HCT116 (cell line): ENCODE measurements around the gene UNC79. TPM values are rescaled to one million over a fixed set of nuclear protein-coding genes. Genes with fewer than 3 reads are reported as not detected.

Experiments
- ATAC-seq: fragments of 200-7000 bp; cut with Tn5 transposase; 2 replicates; pipeline ENCODE4 v1.9.1; 2020; ENCODE audit warnings: mild to moderate bottlenecking, moderate library complexity
- BruUV-seq: library from RNA; stranded (reverse); fragments of 400-500 nt; replicated peaks from 2 replicates; lab custom pipeline; 2021; lab: Mats Ljungman, UMichigan
- CTCF ChIA-PET: fragments of 300-600 bp; sonication (Branson Sonifier 250); formaldehyde crosslinking; loops from one replicate; lab custom pipeline; 2021; ENCODE audit warnings: antibody characterized with exemption; lab: Charles Lee
- POLR2A ChIA-PET: fragments of 300-600, 350-600 bp; sonication (Branson Sonifier 250); formaldehyde crosslinking; loops from one replicate; lab custom pipeline; 2021; ENCODE audit warnings: antibody characterized with exemption; lab: Charles Lee
- RAD21 ChIA-PET, 2 experiments: fragments of 300-600 bp; sonication (Branson Sonifier 250); formaldehyde crosslinking; loops; one replicate each; lab custom pipeline; 2023; ENCODE audit warnings: low total read pairs in 2 of 2; ENCODE audit not compliant: uncharacterized antibody in 2 of 2, unreplicated experiment in 2 of 2, low non-redundant PET in 1 of 2; lab: Charles Lee
- DNase-seq: peaks from one replicate; pipeline ENCODE4 v3.0.0-alpha.2; 2010; ENCODE audit warnings: low read depth, low spot score
- H2AFZ ChIP-seq: fragments of 200-600 bp; shearing (Covaris generic), sonication (generic); 2 replicates; pipeline ENCODE4 v1.6.1; 2017; ENCODE audit warnings: low read depth, mixed run types, mixed read lengths, antibody characterized with exemption, low read length; ENCODE audit not compliant: poor library complexity, severe bottlenecking
- H3K27ac ChIP-seq: 2 replicates; pipeline ENCODE4 v1.5.1; 2012; ENCODE audit warnings: low read depth, low read length
- H3K27me3 ChIP-seq: fragments of 200-600 bp; sonication (generic); 2 replicates; pipeline ENCODE4 v1.6.1; 2016; ENCODE audit warnings: mixed run types, low read length, mixed read lengths; ENCODE audit not compliant: insufficient read depth
- H3K36me3 ChIP-seq, 2 experiments: fragments of 200-500 bp in 1 of 2; fragments of 200-600 bp in 1 of 2; sonication (Bioruptor generic) in 1 of 2; sonication (generic) in 1 of 2; 2 replicates each; pipeline versions ENCODE4 v1.5.1 to v1.6.1; 2014 to 2016; ENCODE audit warnings: low read length in 2 of 2, inconsistent platforms in 1 of 2, mixed read lengths in 1 of 2, mixed run types in 1 of 2; ENCODE audit not compliant: insufficient read depth in 2 of 2, control insufficient read depth in 1 of 2
- H3K4me1 ChIP-seq, 2 experiments: fragments of 200-600 bp in 1 of 2; sonication (generic) in 1 of 2; 2 replicates each; pipeline versions ENCODE4 v1.5.1 to v1.6.1; 2012 to 2017; ENCODE audit warnings: low read length in 2 of 2, inconsistent platforms in 1 of 2, mild to moderate bottlenecking in 1 of 2, mixed read lengths in 1 of 2, mixed run types in 1 of 2, moderate library complexity in 1 of 2; ENCODE audit not compliant: insufficient read depth in 2 of 2, control insufficient read depth in 1 of 2
- H3K4me2 ChIP-seq: fragments of 200-600 bp; sonication (generic); 2 replicates; pipeline ENCODE4 v1.6.1; 2017; ENCODE audit warnings: mixed run types, low read length, mixed read lengths
- H3K4me3 ChIP-seq, 2 experiments: fragments of 200-600 bp in 1 of 2; sonication (generic) in 1 of 2; replicated peaks in 1 of 2; 2 replicates each; pipeline ENCODE4 v1.5.1; 2011 to 2016; ENCODE audit warnings: low read length in 2 of 2, control low read depth in 1 of 2, low read depth in 1 of 2, mild to moderate bottlenecking in 1 of 2, mixed read lengths in 1 of 2, mixed run types in 1 of 2
- H3K79me2 ChIP-seq: fragments of 200-600 bp; sonication (generic); 2 replicates; pipeline ENCODE4 v1.6.1; 2017; ENCODE audit warnings: mild to moderate bottlenecking, mixed run types, low read length, moderate library complexity, mixed read lengths; ENCODE audit not compliant: insufficient read depth
- H3K9ac ChIP-seq: fragments of 200-600 bp; sonication (generic); 2 replicates; pipeline ENCODE4 v1.6.1; 2016; ENCODE audit warnings: low read length, mixed read lengths
- H3K9me2 ChIP-seq: fragments of 200-600 bp; sonication (generic), shearing (Covaris generic); 2 replicates; pipeline ENCODE4 v1.6.1; 2017; ENCODE audit warnings: mixed run types, mild to moderate bottlenecking, moderate library complexity; ENCODE audit not compliant: insufficient read depth
- H3K9me3 ChIP-seq, 2 experiments: fragments of 200-500 bp in 1 of 2; fragments of 200-600 bp in 1 of 2; sonication (Bioruptor generic) in 1 of 2; sonication (generic) in 1 of 2; 2 replicates each; pipeline ENCODE4 v1.6.1; 2014 to 2017; ENCODE audit warnings: low read length in 2 of 2, mixed read lengths in 2 of 2, inconsistent platforms in 1 of 2, low read depth in 1 of 2, mild to moderate bottlenecking in 1 of 2, mixed run types in 1 of 2, moderate library complexity in 1 of 2; ENCODE audit not compliant: control insufficient read depth in 1 of 2, insufficient read depth in 1 of 2
- H4K20me1 ChIP-seq: fragments of 200-600 bp; sonication (generic), shearing (Covaris generic); 2 replicates; pipeline ENCODE4 v1.6.1; 2017; ENCODE audit warnings: mixed run types, mild to moderate bottlenecking, moderate library complexity; ENCODE audit not compliant: insufficient read depth
- CTCF ChIP-seq, 3 experiments: fragments of 200-600 bp in 1 of 3; sonication (generic) in 1 of 3; IDR thresholded peaks in 2 of 3; conservative IDR thresholded peaks in 1 of 3; 2 replicates each; pipeline ENCODE4 v1.5.1; 2012 to 2017; ENCODE audit warnings: low read depth in 2 of 3, low read length in 2 of 3, antibody characterized with exemption in 1 of 3, borderline replicate concordance in 1 of 3, control low read depth in 1 of 3, mild to moderate bottlenecking in 1 of 3, mixed read lengths in 1 of 3, mixed run types in 1 of 3, moderate library complexity in 1 of 3; ENCODE audit not compliant: insufficient read depth in 1 of 3
- EZH2 ChIP-seq: fragments of 200-600 bp; sonication (generic); IDR thresholded peaks from 2 replicates; pipeline ENCODE4 v1.6.1; 2017; ENCODE audit warnings: antibody characterized with exemption, mixed run types
- FOSL1 ChIP-seq: IDR thresholded peaks from 2 replicates; pipeline ENCODE4 v1.6.1; 2012; ENCODE audit warnings: low read depth
- JUND ChIP-seq: IDR thresholded peaks from 2 replicates; pipeline ENCODE4 v1.6.1; 2012
- POLR2A ChIP-seq: IDR thresholded peaks from 2 replicates; pipeline ENCODE4 v1.7.0; 2011; ENCODE audit warnings: borderline replicate concordance; ENCODE audit not compliant: insufficient read depth, insufficient read length; ENCODE audit errors: extremely low read depth
- POLR2AphosphoS5 ChIP-seq: IDR thresholded peaks from 2 replicates; pipeline ENCODE4 v1.6.1; 2011; ENCODE audit warnings: mild to moderate bottlenecking, low read depth, low read length, moderate library complexity
- REST ChIP-seq: IDR thresholded peaks from 2 replicates; pipeline ENCODE4 v1.6.1; 2012; ENCODE audit warnings: low read depth
- SP1 ChIP-seq: IDR thresholded peaks from 2 replicates; pipeline ENCODE4 v1.6.1; 2012; ENCODE audit warnings: low read depth
- intact Hi-C: fragments of 100-400 bp; cut with micrococcal nuclease; formaldehyde crosslinking; loops from 2 replicates; pipeline ENCODE4 v1.10.0; 2022
- total RNA-seq: library from RNA; stranded (reverse); gene quantifications from one replicate; pipeline ENCODE4 v1.2.1, GENCODE V29; 2021; ENCODE audit not compliant: unreplicated experiment

Gene UNC79
- total RNA-seq, 1 experiment from 2014 or later, result 0.10 TPM

DNA sequence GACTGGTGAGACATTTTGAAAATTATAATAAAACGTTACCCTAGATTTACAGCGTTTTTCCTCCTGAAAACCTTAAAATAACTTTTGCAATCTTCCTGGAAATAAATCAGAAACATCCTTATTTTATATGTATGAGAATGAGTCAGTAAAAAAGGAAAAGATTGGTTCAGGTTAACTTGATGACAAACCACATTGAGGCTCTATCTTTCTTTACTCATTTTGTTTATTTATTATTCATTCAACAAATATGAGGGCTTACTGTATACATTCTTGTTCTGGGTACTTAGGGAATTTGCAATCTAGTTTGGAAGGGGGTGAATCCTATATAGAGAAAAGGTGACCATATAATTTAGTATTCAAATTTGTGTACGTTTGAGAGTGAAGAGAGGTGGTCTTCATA lies 156.6 kb downstream of the UNC79 start:
- H3K9me2 ChIP-seq, result no peaks in the 10 kb centered on the region
- ATAC-seq (no peak), DNase-seq (no peak)
- 0 out of 2 replicates have a peak, but pooled peaks cover 5% of the 10 kb centered on the region for H3K27me3 ChIP-seq
- no peaks in the 10 kb centered on the region for H3K9me3 ChIP-seq
- no peak overlapping the region for H3K27ac ChIP-seq
- H2AFZ ChIP-seq, result no peak overlapping the region
- H4K20me1 ChIP-seq, result no peaks in the 10 kb centered on the region
- RAD21 ChIA-PET, result no interaction called here
- H3K36me3 ChIP-seq, result no peaks in the 10 kb centered on the region
- H3K4me3 ChIP-seq, result no peak overlapping the region
- CTCF ChIA-PET, result no interaction called here
- TF ChIP-seq EZH2, result no peak
- TF ChIP-seq JUND, result no peak
- TF ChIP-seq FOSL1, result no peak
- no peak for TF ChIP-seq SP1
- TF ChIP-seq POLR2A, result no peak
- TF ChIP-seq CTCF (IDR thresholded peaks at IDR 0.05 in 2 of 3, conservative IDR thresholded peaks at IDR 0.05 in 1 of 3; ENCODE audit: borderline replicate concordance in 1 of 3, insufficient read depth in 1 of 3, low read depth in 2 of 3, low read length in 2 of 3), result no peak
- no peak for TF ChIP-seq POLR2AphosphoS5
- TF ChIP-seq REST, result no peak
- intact Hi-C loops, result no loop called here
- H3K79me2 ChIP-seq, result no peaks in the 10 kb centered on the region
- H3K9ac ChIP-seq, result no peak overlapping the region
- no TSS peak for BruUV-seq
- POLR2A ChIA-PET, result no interaction called here
- no peak overlapping the region for H3K4me2 ChIP-seq
- H3K4me1 ChIP-seq, result no peaks in the 10 kb centered on the region
